Sciatic nerve (tissue), 2 donors: Measurements from ENCODE around the gene ANAPC2. TPM values are rescaled to one million over a fixed set of nuclear protein-coding genes. Genes with fewer than 3 reads are reported as not detected.

Experiments used
- ATAC-seq: fragments of 200-7000 bp; cut with Tn5 transposase; one replicate; pipeline ENCODE4 v1.9.1; 2020; ENCODE audit warnings: mild to moderate bottlenecking, moderate library complexity
- DNase-seq: peaks from one replicate; pipeline ENCODE4 v3.0.0-alpha.2; 2020; ENCODE audit warnings: low spot score
- intact Hi-C: fragments of 100-400 bp; cut with DNase I; formaldehyde crosslinking; loops from one replicate; pipeline ENCODE4 v1.14.2; 2022
- total RNA-seq: library from RNA; stranded (reverse); fragmentation: NEBNext Ultra II Directional; extraction: Animal tissue kit (Norgen Biotek cat#: 25700); gene quantifications from one replicate; pipeline ENCODE4 v1.2.1, GENCODE V29; 2021
- donor health status: DM: no; HTN: no; CAD: no.
- donor health status: DM: no; HTN: no; CAD: no.

Gene ANAPC2, protein sequence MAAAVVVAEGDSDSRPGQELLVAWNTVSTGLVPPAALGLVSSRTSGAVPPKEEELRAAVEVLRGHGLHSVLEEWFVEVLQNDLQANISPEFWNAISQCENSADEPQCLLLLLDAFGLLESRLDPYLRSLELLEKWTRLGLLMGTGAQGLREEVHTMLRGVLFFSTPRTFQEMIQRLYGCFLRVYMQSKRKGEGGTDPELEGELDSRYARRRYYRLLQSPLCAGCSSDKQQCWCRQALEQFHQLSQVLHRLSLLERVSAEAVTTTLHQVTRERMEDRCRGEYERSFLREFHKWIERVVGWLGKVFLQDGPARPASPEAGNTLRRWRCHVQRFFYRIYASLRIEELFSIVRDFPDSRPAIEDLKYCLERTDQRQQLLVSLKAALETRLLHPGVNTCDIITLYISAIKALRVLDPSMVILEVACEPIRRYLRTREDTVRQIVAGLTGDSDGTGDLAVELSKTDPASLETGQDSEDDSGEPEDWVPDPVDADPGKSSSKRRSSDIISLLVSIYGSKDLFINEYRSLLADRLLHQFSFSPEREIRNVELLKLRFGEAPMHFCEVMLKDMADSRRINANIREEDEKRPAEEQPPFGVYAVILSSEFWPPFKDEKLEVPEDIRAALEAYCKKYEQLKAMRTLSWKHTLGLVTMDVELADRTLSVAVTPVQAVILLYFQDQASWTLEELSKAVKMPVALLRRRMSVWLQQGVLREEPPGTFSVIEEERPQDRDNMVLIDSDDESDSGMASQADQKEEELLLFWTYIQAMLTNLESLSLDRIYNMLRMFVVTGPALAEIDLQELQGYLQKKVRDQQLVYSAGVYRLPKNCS
- total RNA-seq: 52.8 TPM

GRCh38 chr9:137188490-137189296 lies at the start of gene ANAPC2, which contains the start of gene SSNA1:
TSS of gene ANAPC2 (minus strand) at chr9:137188560. CDS start at chr9:137188532, 28 bp downstream.
TSS of gene SSNA1 (plus strand) at chr9:137188676. CDS start at chr9:137188727, 51 bp downstream.
- ATAC-seq: peak; percentile 94
- intact Hi-C loops: loop anchor here (10.0 kb wide), 1 partner anchor 46 kb away; the partner anchor contains the start of gene SLC34A3
- DNase-seq: peak; percentile 96

DNA sequence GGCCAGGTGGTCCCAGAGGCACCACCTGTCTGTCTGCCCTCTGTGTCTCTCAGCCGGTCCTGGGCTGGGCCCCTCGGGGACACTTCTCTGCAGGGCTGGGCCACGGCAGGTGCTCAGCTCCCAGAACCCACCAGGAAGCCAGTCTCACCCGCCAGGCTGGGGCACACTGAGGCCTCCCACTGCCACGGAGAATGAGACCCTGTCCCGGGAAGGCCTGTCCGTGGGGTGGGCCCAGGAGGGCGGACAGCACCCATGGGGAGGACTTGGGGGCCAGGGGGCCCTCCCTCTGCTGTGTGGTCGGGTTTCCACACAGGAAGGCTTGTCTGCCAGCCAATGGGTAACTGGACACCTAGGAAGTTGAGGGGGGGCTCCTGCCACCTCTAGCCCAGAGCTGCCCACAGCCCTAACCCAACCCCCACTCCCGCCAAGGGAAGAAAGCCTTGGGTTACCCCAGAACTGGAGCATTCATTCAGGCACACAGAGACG lies 48.6 kb upstream of the ANAPC2 start:
- DNase-seq (no peak), ATAC-seq (no peak)
- intact Hi-C loops: loop anchor here (10.0 kb wide), 1 partner anchor 52 kb away; the partner anchor contains the start of genes ANAPC2 and SSNA1

DNA sequence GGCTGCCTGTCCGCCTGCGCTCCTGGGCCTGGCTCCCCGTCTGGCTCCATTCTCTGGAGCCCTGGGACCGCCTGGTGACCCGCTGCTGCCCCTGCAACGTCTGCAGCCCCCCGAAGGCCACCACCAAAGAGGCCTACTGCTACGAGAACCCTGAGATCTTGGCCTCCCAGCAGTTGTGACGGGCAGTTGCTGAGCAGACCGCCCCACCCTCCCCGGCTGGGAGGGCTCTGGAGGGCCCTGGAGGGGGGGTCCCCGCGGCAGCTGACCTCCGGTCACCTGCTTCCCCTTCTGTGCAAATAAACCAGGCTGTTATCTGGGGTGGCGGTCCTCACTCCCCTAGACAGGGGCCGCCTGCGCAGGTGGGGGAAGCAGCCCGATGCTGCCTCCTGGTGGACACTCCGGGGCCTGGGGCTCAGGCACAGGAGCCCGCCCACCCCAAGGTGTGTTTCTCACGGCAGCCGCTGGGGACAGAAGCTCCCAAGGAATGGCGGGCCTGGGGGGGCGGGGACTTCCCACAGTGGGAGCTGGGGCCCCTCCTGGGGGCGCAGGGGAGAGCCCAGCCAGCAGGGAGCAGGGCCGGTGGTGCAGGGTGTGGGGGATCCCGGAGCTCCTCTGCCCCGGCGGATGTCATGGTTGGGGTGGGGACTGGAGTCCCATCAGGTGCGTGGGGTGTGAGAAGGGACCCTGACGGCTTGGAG lies 48.0 kb upstream of the ANAPC2 start:
- DNase-seq (peak; percentile 87), ATAC-seq (peak; percentile 33)
- intact Hi-C loops: loop anchor here (10.0 kb wide), 1 partner anchor 52 kb away; the partner anchor contains the start of genes ANAPC2 and SSNA1

GRCh38 chr9:137235424-137236237 lies 47.3 kb upstream of the ANAPC2 start:
- intact Hi-C loops: loop anchor here (10.0 kb wide), 1 partner anchor 51 kb away; the partner anchor contains the start of genes ANAPC2 and SSNA1
- ATAC-seq (no peak), DNase-seq (no peak)

DNA sequence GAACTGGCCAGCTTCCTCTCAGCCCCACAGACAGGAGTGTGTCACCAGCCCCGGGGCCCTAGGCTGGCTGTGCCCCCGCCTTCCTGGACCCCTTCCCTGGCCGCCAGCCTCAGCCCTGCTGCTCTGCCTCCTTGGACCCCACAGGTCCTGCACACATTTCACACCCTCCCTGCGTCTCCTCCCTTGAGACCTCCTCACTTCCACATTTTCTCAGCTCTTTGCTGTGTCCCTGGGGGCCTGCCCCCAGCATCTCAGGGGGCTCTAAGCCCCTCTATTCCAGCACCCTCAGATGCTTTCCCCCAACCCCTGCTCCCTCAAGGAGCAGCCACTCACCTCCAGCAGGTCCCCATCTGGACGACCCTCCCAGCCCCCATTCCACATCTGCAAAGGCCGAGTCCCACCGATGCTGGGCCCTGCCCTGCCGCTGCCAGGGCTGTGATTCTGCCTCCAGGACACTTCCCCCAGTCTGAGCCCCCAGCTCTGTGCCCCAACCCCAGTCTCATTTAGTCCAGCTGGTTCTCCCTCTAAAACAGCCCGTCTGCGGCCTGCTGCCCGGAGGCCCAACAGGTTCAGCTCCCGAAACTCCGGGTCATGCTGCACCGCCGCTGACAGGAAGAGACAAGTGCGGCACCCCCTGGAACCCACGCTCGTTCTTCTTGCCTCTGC lies 46.5 kb upstream of the ANAPC2 start:
- no peak for DNase-seq
- intact Hi-C loops: loop anchor here (5.0 to 10.0 kb wide), 2 partner anchors 50 to 113 kb away; partner anchors contain the start of genes ANAPC2 and SSNA1
- no peak for ATAC-seq

DNA sequence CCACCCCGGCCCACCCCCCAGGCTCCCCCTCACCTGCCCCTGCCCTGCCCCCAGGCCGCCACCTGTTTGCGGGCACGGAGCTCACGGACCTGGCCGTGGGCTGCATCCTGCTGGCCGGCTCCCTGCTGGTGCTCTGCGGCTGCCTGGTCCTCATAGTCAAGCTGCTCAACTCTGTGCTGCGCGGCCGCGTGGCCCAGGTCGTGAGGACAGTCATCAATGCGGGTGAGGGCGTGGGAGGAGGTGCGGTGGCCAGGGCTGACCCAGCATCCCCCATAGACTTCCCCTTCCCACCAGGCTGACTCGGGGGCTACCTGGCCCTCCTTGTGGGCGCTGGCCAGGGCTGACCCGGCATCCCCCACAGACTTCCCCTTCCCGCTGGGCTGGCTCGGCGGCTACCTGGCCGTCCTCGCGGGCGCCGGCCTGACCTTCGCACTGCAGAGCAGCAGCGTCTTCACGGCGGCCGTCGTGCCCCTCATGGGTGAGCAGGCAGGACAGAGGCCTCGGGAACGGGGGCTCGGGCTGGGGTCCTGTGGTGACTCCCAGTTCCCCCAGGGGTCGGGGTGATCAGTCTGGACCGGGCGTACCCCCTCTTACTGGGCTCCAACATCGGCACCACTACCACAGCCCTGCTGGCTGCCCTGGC lies 45.8 kb upstream of the ANAPC2 start:
- intact Hi-C loops: loop anchor here (5.0 to 10.0 kb wide), 2 partner anchors 49 to 112 kb away; partner anchors contain the start of genes ANAPC2 and SSNA1
- no peak for ATAC-seq
- no peak for DNase-seq

DNA sequence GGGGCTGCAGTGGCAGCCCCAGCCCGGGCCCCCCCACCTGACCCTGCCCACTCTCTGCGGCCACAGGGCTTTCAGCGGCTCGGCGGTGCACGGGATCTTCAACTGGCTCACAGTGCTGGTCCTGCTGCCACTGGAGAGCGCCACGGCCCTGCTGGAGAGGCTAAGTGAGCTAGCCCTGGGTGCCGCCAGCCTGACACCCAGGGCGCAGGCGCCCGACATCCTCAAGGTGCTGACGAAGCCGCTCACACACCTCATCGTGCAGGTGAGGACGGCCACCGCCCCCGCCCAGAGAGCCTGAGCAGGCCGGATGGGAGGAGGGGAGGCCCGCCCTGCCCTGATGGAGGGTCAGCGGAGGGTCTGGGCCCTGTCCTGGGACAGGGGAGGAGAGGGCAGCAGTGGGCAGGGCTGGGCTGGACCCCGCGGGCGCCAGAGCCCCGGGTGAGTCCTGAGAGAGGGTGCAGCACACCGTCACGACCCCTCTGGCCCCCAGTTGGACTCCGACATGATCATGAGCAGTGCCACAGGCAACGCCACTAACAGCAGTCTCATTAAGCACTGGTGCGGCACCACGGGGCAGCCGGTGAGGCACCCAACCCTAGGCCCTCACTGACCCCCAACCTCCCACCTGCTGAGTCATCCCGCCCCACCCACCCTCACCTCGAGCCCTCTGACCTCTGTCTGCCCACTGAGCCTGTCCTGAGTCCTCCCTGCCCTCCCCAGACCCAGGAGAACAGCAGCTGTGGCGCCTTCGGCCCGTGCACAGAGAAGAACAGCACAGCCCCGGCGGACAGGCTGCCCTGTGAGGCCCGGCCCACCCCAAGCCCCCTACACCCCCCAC lies 45.0 kb upstream of the ANAPC2 start:
- intact Hi-C loops: loop anchor here (5.0 to 10.0 kb wide), 2 partner anchors 49 to 111 kb away; partner anchors contain the start of genes ANAPC2 and SSNA1
- ATAC-seq (no peak), DNase-seq (no peak)

GRCh38 chr9:137232510-137232909 lies 44.1 kb upstream of the ANAPC2 start:
- intact Hi-C loops: loop anchor here (5.0 to 10.0 kb wide), 2 partner anchors 48 to 110 kb away; partner anchors contain the start of genes ANAPC2 and SSNA1
- DNase-seq: no peak

DNA sequence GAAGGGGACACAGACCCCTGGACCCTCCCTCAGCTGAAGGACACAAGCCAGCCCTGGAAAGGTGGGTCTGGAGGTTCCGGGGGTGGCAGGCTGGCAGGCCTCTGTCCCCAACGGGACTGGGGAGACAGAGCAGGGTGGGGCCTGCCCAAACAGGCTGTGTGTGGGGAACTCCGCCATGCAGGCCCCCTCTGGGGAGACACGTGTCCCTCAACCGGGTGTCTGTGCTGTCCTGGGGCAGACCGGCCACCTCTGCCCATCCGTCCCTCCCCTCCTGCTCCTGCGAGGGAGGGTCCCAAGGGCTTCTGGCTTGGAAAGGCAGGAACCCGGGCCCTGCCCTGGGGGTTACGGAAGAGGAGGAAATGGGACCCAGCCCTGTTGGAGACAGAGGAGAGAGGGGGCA lies 43.7 kb upstream of the ANAPC2 start:
- DNase-seq (no peak), ATAC-seq (no peak)
- intact Hi-C loops: loop anchor here (5.0 to 10.0 kb wide), 2 partner anchors 47 to 110 kb away; partner anchors contain the start of genes ANAPC2 and SSNA1

More at GRCh38 chr9:137232510-137232909, 44.1 kb upstream of the ANAPC2 start:
- ATAC-seq: no peak

DNA sequence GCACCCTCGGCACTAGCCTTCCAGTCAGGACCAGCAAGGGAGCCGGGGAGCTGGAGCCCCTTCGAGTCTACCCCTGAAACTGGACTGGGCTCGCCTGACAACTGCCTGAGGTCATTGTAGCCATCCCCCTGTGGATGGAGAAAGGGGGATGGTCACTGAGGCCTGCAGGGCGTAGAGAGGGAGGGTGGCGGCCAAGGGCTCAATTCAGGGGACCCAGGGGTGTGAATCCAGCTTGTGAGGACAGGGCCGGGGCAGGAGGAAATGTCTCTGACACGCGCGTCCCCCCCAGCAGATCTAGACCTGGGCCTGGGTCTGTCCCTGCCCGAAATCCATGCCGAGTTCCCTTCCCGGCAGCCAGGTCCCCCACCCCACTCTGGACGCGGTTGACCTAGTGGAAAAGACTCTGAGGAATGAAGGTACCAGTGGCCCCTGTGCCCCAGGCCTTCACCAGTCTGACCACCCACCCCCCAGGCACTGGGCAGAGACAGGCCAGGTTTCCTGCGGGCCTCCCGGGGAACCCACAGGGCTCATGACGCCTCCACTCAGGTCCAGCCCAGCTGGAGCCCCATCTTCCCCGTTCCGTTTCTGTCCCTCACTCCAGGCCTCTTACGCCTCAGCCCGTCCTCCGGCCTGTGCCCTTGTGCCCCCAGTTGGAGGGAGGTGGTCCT lies 43.1 kb upstream of the ANAPC2 start:
- intact Hi-C loops: loop anchor here (5.0 to 10.0 kb wide), 2 partner anchors 47 to 109 kb away; partner anchors contain the start of genes ANAPC2 and SSNA1

GRCh38 chr9:137230705-137231371 lies 42.5 kb upstream of the ANAPC2 start, which contains the start of gene SLC34A3:
TSS of gene SLC34A3 (plus strand) at chr9:137230901. CDS start at chr9:137231703, 802 bp downstream.
- no peak for DNase-seq
- intact Hi-C loops: loop anchor here (5.0 to 10.0 kb wide), 2 partner anchors 46 to 109 kb away; partner anchors contain the start of genes ANAPC2 and SSNA1
- ATAC-seq: no peak

More for the DNA sequence above, 43.1 kb upstream of the ANAPC2 start:
- ATAC-seq (no peak), DNase-seq (no peak)

DNA sequence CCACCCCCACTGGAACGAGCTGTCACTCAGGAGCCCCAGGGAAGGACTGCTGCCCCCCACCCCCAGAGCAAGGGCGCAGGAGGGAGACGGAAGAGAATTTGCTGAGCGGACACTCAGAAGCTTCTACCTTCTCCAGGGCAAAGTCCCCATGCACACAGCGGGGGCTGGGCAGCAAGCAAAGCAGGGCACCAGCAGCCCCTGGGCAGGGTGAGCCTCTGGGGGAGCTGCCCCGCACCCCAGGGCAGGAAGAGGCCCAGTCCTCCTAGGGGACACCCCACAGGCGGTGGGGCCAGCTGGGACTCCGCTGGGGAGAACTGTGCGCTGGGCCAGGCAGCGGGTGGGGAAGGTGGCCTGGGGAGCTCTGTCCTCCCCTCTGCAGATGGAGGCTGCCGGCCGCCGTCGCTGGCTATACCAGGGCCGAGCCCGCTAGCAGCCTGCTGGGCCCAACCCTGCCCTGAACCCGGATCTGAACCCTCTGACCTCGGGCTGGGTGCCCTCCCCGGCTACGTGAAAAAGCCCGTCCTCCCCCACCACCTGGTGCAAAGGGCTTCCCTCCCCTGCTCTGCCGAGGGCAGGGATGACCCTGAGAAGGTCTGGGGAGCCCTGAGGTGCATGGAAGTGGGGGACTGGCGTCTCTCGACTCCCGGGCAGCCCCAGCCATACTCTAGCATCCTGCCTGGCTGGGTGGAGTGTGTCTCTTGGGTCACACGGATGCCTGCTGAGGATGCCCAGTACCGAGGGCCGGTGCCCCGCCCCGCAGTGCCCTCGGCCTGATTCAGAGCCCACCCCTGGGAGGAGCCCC lies 41.7 kb upstream of the ANAPC2 start:
- intact Hi-C loops: loop anchor here (5.0 to 10.0 kb wide), 2 partner anchors 45 to 108 kb away; partner anchors contain the start of genes ANAPC2 and SSNA1
- ATAC-seq: no peak
- no peak for DNase-seq
